OCI-LY1 (cell line): ENCODE results near the gene SH3D19.

Source experiments
- EZH2 ChIP-seq: fragments of 200-600 bp; sonication (generic), shearing (Covaris generic); IDR thresholded peaks from 2 replicates; pipeline ENCODE4 v1.8.0; 2017; ENCODE audit warnings: borderline replicate concordance, mixed run types, mild to moderate bottlenecking, antibody characterized with exemption, low read length, moderate library complexity, mixed read lengths
- TF ChIP-seq, protein P1 (sequence below): fragments of 200-600 bp; sonication (generic), shearing (Covaris generic); IDR thresholded peaks from 2 replicates; pipeline ENCODE4 v1.5.1; 2017; ENCODE audit warnings: mild to moderate bottlenecking, antibody characterized with exemption, low read length, moderate library complexity, mixed read lengths

DNA sequence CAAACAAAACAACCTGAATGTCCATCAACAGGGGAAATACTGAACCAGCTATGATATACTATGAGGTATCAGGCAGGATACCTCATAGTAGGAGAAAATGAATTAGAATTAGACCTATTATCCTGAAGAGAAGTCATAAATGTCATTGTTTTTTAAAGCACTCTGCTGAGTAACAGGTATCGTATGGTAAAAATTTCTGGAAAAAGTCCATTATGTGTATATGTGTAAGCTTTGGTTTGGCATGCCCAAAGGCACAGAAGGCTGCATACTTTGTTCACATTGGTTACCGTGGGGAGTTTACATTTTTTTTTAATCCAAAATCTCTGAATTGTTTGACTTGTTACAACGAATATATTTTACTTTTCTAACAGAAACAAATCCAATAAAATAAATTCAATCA, 155.5 kb downstream of the SH3D19 start:
- TF ChIP-seq, protein P1, sequence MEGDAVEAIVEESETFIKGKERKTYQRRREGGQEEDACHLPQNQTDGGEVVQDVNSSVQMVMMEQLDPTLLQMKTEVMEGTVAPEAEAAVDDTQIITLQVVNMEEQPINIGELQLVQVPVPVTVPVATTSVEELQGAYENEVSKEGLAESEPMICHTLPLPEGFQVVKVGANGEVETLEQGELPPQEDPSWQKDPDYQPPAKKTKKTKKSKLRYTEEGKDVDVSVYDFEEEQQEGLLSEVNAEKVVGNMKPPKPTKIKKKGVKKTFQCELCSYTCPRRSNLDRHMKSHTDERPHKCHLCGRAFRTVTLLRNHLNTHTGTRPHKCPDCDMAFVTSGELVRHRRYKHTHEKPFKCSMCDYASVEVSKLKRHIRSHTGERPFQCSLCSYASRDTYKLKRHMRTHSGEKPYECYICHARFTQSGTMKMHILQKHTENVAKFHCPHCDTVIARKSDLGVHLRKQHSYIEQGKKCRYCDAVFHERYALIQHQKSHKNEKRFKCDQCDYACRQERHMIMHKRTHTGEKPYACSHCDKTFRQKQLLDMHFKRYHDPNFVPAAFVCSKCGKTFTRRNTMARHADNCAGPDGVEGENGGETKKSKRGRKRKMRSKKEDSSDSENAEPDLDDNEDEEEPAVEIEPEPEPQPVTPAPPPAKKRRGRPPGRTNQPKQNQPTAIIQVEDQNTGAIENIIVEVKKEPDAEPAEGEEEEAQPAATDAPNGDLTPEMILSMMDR, result no peak
- TF ChIP-seq EZH2, result no peak
